Eye (tissue), 1 donor: ENCODE data around the gene ACKR1.

Experiments used
- DNase-seq: peaks from one replicate; pipeline ENCODE4 v3.0.0-alpha.2; 2015

ACKR1 gene

DNA sequence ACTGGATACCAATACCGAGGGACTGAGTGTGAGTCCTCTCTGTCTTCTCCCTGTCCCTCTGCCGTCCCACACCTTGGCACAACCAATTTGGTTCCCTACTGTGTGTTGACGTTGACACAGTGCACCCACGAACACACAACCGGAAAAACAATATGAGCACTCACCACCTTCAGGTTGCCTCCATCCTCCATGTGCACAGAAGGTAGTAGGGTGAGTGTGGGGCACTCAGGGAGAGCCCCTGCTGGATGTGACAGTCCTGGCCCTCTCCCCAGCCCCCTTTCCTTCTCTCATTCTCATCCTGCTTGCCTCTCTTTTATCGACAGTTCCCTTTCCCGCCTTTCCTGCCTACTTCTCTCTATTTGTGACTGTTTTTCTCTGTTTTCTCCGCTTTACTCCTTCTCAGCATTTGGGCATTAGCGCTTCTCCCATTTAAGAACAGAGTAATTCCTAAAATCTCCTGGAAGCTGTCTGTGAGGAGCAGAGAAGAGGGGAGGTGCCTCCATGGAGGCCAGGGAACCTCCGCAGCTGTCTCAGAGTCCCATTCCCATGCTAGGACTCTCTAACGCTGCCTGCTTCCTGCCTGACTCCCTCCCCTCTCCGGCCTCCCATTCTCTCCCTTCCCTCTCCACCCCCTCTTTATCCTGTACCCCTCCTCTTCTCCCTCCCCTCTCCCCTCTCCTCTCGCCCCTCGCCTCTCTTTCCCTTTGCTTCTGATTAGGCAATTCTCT lies 16.9 kb upstream of the ACKR1 start:
- DNase-seq: no peak

GRCh38 chr1:159188375-159188788 lies 16.3 kb upstream of the ACKR1 start:
- DNase-seq: peak; percentile 91

- no peak for DNase-seq
Observed at GRCh38 chr1:159190441-159190840, 14.2 kb upstream of the ACKR1 start.

DNA sequence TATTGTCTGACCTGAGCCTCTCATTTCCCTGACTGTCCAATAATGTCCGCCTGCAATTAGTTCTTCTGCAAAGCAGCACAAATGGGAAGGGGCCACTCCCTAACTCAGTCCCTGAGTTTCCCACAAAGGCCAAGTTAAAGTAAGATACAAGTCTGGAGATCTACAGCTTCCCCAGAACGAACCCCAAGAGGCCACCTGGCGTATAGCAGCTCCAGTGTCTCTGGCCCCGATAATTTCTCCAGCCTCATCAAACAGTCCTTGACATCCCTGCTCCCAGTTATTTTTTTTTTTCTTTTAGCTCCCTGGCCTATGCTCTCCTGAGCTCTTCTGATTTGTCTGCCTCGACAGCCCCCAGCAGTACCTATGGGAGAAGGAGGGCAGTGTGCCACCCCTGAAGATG lies 8.1 kb upstream of the ACKR1 start:
- DNase-seq: no peak

DNA sequence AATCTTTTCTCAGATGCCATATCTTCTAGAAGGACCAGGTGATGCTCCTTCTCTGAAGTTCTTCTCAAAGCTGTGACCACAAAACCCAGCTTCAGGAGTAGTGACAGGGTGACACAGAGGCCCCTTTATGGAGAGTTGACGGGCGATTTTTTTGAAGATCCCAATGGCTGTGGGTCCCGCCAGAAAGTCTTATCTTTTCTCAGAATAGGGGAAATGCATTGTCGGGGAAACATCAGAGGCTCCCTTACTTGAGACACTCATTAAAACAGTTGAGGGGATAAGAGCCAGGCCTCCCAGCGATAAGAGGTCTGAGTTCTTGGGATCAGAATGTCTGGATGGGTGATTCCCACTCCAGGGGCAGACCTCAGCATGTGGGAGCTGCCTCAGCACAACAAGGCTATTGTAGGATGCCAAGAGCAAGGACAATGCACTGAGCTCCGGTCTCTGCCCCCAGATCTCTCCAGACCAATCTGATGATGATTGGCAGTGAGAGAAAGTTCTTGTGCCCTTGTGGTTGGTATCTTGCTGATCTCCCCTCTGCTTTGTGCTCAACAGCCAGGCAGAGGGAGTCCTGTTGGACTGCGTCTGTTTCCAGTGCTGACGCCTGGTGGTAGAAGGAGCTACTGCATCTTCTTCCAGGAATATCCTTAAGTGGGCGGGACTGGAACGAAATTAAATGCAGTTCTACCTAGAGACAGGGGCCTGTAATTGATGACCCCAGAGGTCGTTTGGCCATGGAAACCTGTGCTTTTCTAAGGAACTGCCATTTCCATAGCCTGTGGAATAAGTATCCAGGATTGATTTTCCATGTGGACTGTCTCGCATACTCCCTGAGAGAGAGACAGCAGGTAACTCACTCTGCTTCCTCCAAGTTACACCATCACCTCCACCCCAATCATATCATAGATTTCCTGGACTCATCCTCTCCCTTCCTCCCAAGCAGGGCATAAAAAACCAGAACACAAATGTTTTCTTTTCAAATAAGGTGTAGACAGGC lies 6.8 kb upstream of the ACKR1 start:
- peak; percentile 95 for DNase-seq

- no peak for DNase-seq
Observed at GRCh38 chr1:159199901-159200300, 4.8 kb upstream of the ACKR1 start.

DNA sequence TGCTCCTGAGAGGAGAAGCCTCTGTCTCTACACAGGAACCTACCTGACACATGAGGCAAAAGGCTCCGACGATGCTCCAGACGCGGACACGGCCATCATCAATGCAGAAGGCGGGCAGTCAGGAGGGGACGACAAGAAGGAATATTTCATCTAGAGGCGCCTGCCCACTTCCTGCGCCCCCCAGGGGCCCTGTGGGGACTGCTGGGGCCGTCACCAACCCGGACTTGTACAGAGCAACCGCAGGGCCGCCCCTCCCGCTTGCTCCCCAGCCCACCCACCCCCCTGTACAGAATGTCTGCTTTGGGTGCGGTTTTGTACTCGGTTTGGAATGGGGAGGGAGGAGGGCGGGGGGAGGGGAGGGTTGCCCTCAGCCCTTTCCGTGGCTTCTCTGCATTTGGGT lies 3.9 kb upstream of the ACKR1 start:
- no peak for DNase-seq

GRCh38 chr1:159201642-159202041 lies 3.0 kb upstream of the ACKR1 start:
- DNase-seq: no peak

DNA sequence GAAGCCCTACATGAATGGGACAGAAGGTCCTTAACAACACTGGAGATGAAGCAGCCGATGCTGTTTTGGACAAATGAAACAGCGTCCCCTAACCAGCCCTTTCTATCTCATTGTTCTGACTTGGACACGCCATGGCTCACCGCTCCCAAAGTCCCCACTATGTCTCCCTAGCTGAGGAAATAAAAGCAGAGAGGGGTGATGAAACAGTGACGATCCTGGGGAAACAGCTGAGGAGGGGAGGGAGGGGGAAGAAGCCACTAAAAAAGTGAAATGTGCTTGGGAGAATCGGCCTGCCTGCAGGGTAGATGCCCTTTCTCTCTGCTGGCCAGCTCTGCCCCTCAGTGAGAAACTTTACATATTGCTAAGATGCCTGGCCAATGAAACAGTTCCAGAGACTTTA lies 1.1 kb upstream of the ACKR1 start:
- no peak for DNase-seq

GRCh38 chr1:159205225-159205624 lies 550 bp downstream of the ACKR1 start:
- peak; percentile 54 for DNase-seq

DNA sequence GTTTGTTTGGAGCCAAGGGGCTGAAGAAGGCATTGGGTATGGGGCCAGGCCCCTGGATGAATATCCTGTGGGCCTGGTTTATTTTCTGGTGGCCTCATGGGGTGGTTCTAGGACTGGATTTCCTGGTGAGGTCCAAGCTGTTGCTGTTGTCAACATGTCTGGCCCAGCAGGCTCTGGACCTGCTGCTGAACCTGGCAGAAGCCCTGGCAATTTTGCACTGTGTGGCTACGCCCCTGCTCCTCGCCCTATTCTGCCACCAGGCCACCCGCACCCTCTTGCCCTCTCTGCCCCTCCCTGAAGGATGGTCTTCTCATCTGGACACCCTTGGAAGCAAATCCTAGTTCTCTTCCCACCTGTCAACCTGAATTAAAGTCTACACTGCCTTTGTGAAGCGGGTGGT lies 1.4 kb downstream of the ACKR1 start:
- DNase-seq: no peak

DNA sequence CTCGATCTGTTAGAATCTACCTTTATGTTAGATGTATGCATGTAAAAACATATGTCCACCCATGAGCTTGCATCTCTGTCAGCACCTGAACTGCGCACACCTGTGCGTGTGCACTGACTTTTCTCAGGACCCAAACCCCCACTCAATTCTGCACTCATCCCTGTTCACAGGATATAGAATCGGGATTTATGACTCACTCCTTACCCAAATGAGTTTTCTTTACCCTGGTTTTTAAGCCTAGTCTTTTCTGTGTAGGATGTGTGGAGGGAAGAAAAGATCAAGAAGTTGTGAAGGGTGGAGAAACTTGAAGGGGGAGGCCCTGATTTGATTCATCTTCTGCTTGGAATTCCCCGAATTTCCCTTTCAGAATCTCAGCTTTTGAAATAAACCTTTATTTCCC lies 2.4 kb downstream of the ACKR1 start:
- no peak for DNase-seq

DNA sequence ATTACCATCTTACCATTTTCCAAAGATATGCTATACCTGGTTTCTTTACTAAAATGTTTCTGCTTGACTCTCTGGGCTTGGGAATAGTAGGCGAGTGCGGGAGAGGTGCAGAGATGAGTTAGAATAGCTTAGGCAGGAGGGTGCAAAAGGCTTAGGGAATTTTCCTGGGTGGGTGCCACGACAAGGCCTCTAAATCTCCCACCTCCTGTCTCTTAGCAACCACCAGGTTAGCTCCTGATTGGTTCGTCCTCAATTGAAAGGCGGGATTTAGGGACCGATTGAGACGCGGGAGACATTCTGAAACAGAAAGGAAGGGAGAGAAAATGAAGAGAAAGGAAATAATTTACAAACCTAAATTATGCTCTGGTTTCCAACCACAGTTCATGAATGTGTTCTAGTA lies 3.1 kb downstream of the ACKR1 start:
- peak; percentile 60 for DNase-seq

GRCh38 chr1:159208175-159208825 lies 3.6 kb downstream of the ACKR1 start:
- peak; percentile 53 for DNase-seq

GRCh38 chr1:159209061-159209460 lies 4.4 kb downstream of the ACKR1 start:
- no peak for DNase-seq

GRCh38 chr1:159211331-159212136 lies 6.9 kb downstream of the ACKR1 start:
- DNase-seq: peak; percentile 80

DNA sequence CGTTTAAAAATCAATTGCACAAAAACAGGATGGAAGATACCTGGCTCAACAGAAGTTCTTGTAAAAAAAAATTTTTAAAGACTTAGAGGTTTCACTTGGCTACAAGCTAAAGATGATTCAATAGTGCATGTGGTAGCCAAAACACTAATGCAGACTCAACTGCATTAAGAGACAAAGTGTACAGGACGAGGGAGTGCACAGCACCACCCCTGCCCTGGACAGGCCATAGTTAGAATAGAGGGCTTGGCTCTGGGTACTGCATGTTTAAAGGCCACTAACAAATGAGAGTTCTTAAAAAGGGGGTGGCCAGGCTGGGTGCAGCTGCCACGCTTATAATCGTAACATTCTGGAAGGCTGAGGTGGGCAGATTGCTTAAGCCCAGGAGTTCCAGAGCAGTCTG lies 7.9 kb downstream of the ACKR1 start:
- no peak for DNase-seq

- peak; percentile 75 for DNase-seq
Observed at GRCh38 chr1:159214149-159214760, 9.6 kb downstream of the ACKR1 start.

DNA sequence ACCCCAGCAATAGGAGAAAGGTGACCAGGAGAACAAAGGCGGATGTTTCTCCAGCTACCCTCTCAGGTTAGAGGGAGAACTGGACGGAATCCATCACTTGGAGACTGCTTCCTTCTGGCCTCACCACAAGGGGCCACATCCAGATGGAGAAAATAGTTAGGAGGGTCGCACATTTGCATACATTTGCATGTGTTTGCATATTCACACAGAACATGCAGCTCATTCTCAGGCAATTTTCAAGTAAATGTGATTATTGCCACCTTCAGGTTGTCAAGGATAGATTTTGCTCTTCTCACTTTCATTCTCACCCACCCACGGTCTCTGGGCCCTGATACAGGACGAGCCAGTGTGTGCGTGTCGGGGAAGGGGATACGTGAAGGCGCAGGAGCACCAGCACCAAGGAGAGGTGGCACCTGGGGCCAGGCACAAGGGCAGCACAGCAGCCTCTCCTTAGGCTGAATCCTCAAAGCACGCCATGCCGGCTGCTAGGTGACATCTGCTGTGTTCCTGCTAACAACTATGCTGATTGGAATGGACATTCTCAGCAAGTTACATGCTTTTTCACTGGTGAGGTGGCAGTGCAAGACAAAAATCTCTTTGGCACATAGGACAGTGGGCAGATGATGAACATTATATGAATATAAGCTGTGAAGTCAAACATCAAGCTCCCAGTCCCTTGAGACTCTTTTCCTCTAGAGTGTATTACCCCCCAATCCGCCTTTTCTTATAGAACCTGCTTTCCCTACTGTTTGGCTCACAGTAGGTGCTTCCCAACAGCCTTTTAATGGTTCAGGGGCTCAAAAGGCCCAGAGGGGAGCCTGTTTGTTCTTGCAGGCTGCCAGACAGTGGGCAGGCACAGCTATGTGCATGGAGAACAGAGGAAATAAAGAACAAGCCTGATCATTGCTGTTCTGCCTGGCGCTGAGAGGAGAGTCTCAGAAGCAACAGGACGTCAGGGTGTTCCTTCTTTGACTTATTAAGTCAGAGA lies 14.3 kb downstream of the ACKR1 start:
- DNase-seq: no peak

DNA sequence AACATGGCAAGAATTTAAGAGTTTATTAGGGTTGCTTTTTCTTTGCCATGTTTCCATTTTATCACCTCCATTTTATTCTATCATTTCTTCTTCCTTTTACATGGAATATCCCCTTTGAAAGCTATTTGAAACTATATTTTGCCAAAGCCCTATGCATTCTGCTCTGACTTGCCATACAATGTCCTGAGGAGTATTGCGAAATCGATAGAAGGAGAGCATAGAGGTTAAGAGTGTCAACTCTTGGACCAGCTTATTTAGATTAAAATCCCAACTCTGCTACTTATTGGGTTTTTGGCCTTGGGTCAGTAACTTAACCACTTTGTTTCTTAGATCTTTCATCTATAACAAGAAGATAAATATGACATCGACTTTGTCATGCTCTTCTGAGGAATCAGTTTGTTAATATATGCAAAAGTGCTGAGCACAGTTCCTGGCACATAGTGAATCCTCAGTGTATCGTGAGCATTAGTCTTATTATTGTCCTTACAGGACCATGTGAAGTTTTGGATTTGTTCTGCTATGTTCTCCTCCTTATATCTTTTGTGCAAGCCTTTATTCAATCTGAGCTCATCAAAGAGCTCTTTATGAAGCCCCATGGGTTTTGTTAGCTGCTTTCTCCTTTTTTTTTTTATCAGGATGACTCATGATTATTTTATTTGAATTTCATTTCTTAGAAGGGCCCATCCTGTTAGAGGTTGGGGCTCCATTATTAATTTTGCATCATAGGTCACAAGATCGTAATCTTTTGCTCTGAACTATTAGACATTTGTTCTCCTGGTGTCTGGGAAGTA lies 17.6 kb downstream of the ACKR1 start:
- no peak for DNase-seq
